ENCODE measurements around the gene TMEM132D.

The TMEM132D gene

GRCh38 chr12:129097451-129097850, 806.4 kb downstream of the TMEM132D start:
- H3K4me2 ChIP-seq: no peak overlapping the region
- no peaks in the 10 kb centered on the region for H3K36me3 ChIP-seq (ENCODE audit: insufficient read depth)
- H3K9ac ChIP-seq: no peak overlapping the region
- H3K79me2 ChIP-seq (ENCODE audit: insufficient read depth, low read depth): no peaks in the 10 kb centered on the region
- H4K20me1 ChIP-seq (ENCODE audit: insufficient read depth): no peaks in the 10 kb centered on the region
- no peak overlapping the region for H3K27ac ChIP-seq
- no peak overlapping the region for H2AFZ ChIP-seq (ENCODE audit: low read depth)
- no peak for TF ChIP-seq CTCF (conservative IDR thresholded peaks at IDR 0.05; ENCODE audit: low read depth, low read length)
- H3K27me3 ChIP-seq (ENCODE audit: insufficient read depth, low read depth): no peaks in the 10 kb centered on the region
- H3K4me1 ChIP-seq (ENCODE audit: low read depth, poor library complexity, severe bottlenecking): no peaks in the 10 kb centered on the region
- H3K4me3 ChIP-seq (IDR thresholded peaks at IDR 0.05; ENCODE audit: insufficient read depth, low read depth, low read length): no peak overlapping the region

- no peak overlapping the region for H3K4me3 ChIP-seq (IDR thresholded peaks at IDR 0.05; ENCODE audit: insufficient read depth, low read depth, low read length)
- H3K79me2 ChIP-seq (ENCODE audit: insufficient read depth, low read depth): no peaks in the 10 kb centered on the region
- H3K4me1 ChIP-seq (ENCODE audit: low read depth, poor library complexity, severe bottlenecking): no peaks in the 10 kb centered on the region
- no peaks in the 10 kb centered on the region for H4K20me1 ChIP-seq (ENCODE audit: insufficient read depth)
- H3K9ac ChIP-seq: no peak overlapping the region
- H3K4me2 ChIP-seq: no peak overlapping the region
- H3K27me3 ChIP-seq (ENCODE audit: insufficient read depth, low read depth): no peaks in the 10 kb centered on the region
- TF ChIP-seq CTCF (conservative IDR thresholded peaks at IDR 0.05; ENCODE audit: low read depth, low read length): no peak
- no peak overlapping the region for H3K27ac ChIP-seq
- H2AFZ ChIP-seq (ENCODE audit: low read depth): no peak overlapping the region
- no peaks in the 10 kb centered on the region for H3K36me3 ChIP-seq (ENCODE audit: insufficient read depth)
Measured at GRCh38 chr12:129096968-129097367, 806.9 kb downstream of the TMEM132D start.

DNA sequence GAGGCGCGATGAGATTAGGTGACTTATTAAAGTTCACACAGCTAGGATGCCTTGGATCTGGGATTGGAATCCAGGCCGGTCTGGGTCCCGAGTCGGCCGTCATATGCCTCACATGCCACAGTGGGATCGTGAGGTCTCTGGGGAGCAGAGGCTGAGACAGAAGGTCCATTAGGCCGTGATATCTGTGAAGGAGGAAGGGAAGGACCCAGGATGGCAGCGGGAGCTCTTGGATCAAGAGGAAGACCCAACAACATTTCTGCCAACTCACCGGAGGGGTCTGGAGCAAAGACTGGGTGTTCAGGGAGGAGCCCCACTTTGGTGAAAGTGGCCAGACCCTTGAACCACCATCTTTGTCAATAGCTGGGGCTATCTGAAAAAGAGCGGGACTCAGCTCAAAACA, 807.6 kb downstream of the TMEM132D start:
- TF ChIP-seq CTCF (conservative IDR thresholded peaks at IDR 0.05; ENCODE audit: low read depth, low read length): no peak
- no peaks in the 10 kb centered on the region for H3K4me1 ChIP-seq (ENCODE audit: low read depth, poor library complexity, severe bottlenecking)
- no peak overlapping the region for H3K4me2 ChIP-seq
- no peak overlapping the region for H3K4me3 ChIP-seq (IDR thresholded peaks at IDR 0.05; ENCODE audit: insufficient read depth, low read depth, low read length)
- no peak overlapping the region for H3K27ac ChIP-seq
- no peaks in the 10 kb centered on the region for H3K79me2 ChIP-seq (ENCODE audit: insufficient read depth, low read depth)
- H3K36me3 ChIP-seq (ENCODE audit: insufficient read depth): no peaks in the 10 kb centered on the region
- H3K9ac ChIP-seq: no peak overlapping the region
- H2AFZ ChIP-seq (ENCODE audit: low read depth): no peak overlapping the region
- no peaks in the 10 kb centered on the region for H3K27me3 ChIP-seq (ENCODE audit: insufficient read depth, low read depth)
- no peaks in the 10 kb centered on the region for H4K20me1 ChIP-seq (ENCODE audit: insufficient read depth)

GRCh38 chr12:129089576-129089975, 814.2 kb downstream of the TMEM132D start:
- Histone ChIP-seq H3K79me2 (ENCODE audit: insufficient read depth, low read depth) (no peaks in the 10 kb centered on the region), H3K27ac (no peak overlapping the region), H4K20me1 (ENCODE audit: insufficient read depth) (no peaks in the 10 kb centered on the region), H2AFZ (ENCODE audit: low read depth) (no peak overlapping the region), H3K27me3 (ENCODE audit: insufficient read depth, low read depth) (no peaks in the 10 kb centered on the region), H3K9ac (no peak overlapping the region), H3K4me1 (ENCODE audit: low read depth, poor library complexity, severe bottlenecking) (no peaks in the 10 kb centered on the region), H3K36me3 (ENCODE audit: insufficient read depth) (no peaks in the 10 kb centered on the region), H3K4me2 (no peak overlapping the region), H3K4me3 (IDR thresholded peaks at IDR 0.05; ENCODE audit: insufficient read depth, low read depth, low read length) (no peak overlapping the region)
- TF ChIP-seq CTCF (conservative IDR thresholded peaks at IDR 0.05; ENCODE audit: low read depth, low read length): no peak
